Left colon (tissue), 2 donors: ENCODE data around the gene RAD51B. TPM values are rescaled to one million over a fixed set of nuclear protein-coding genes. Genes with fewer than 3 reads are reported as not detected.
A peak's percentile ranks its signal among the peaks of the same experiment; 100 is the strongest.

ENCODE experiments used
- ATAC-seq: fragments of 200-7000 bp; cut with Tn5 transposase; one replicate; pipeline ENCODE4 v1.9.1; 2020; ENCODE audit warnings: mild to moderate bottlenecking, moderate library complexity
- DNase-seq, 2 donors: peaks; one replicate each; pipeline ENCODE4 v3.0.0-alpha.2; 2020
- intact Hi-C, 2 donors: fragments of 100-400 bp; cut with DNase I in 1 of 2; cut with micrococcal nuclease in 1 of 2; formaldehyde crosslinking; loops; one replicate each; pipeline versions ENCODE4 v1.11.2 to v1.14.0; 2022; cut with DNase I, micrococcal nuclease
- total RNA-seq, 2 donors: library from RNA; stranded (reverse); fragmentation: NEBNext Ultra II Directional; extraction: Animal tissue kit (Norgen Biotek cat#: 25700); gene quantifications; one replicate each; pipeline ENCODE4 v1.2.1, GENCODE V29; 2021
- donor health status: DM: no; HTN: no; CAD: no.
- donor health status: DM: yes; HTN: yes; CAD: no.

RAD51B gene
- total RNA-seq, 2 donors from 2014 or later: 13.7 to 16.8 TPM

- intact Hi-C loops: no loop called here
- ATAC-seq (no peak), DNase-seq (no peak)
These were observed 419.0 kb downstream of the RAD51B start for GRCh38 chr14:68238551-68238950.

DNA sequence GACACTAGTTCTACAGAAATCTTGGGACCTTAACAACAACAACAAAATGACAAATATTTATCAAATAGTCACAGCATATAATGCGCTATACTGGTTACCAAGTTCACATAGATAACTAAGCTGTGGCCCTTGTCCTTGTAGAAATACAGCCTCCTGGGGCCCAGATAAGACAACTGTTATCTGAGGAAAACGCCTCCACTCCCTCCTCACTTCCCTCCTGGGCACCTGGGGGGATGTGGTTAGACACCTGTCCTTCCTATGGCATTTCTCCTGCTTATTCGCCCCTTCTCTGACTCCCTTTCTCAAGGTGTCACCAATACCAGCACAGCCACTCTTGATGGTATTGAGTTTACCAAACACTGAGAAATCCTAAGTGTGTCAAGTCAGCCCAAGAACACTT is 419.4 kb downstream of the RAD51B start:
- intact Hi-C loops: no loop called here
- DNase-seq (no peak), ATAC-seq (no peak)

DNA sequence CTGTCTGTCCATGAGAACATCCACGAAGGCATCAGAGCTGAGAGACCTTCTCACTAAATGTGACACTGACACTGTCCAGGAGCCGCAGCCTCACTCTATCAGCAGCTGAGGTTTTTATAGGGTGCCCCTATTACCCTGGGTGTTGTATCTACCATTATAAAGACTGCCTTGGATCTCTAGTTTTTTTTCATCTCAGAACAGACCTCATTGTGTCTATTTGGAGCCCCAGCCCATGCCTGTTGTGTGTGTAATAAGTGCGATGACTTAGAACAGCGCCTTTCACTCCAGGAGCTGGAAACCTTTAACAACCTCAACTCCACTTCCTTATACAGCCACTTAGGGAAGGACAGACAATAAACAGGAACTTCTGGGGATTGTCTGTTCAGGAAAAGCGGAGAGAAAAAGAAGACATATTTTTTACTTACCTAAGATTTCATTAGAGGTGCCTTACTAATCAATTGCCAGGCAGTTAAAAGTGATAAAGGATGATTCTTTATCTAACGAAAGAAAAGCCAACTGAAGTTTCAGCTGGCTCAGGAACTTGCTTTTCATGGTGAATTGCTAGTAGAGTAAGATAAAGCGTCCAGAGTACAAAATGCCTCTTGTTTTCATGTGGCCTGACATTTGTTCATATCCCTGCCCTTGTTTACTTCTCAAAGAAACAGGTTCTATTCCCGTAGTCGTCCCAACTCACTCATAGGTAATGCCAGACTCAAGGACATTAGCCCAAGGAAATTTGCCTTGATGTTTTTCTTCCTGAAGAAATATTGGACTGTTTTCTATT is 420.6 kb downstream of the RAD51B start:
- peak; percentile 77 for ATAC-seq
- DNase-seq: peak; percentile 36 to 53
- intact Hi-C loops: loop anchor here (10.0 kb wide), 2 partner anchors 305 to 575 kb away; no protein-coding TSS in a partner anchor

GRCh38 chr14:68241862-68242487 is 422.4 kb downstream of the RAD51B start:
- intact Hi-C loops: loop anchor here (10.0 kb wide), 2 partner anchors 303 to 573 kb away; no protein-coding TSS in a partner anchor
- no peak for DNase-seq
- ATAC-seq: no peak

- intact Hi-C loops: loop anchor here (10.0 kb wide), 2 partner anchors 301 to 571 kb away; no protein-coding TSS in a partner anchor
- ATAC-seq (peak; percentile 46), DNase-seq (no peak)
These were observed 424.0 kb downstream of the RAD51B start for GRCh38 chr14:68243450-68244010.

GRCh38 chr14:68244262-68244980 is 424.8 kb downstream of the RAD51B start:
- DNase-seq (no peak), ATAC-seq (peak; percentile 16)
- intact Hi-C loops: loop anchor here (10.0 kb wide), 2 partner anchors 300 to 570 kb away; no protein-coding TSS in a partner anchor

DNA sequence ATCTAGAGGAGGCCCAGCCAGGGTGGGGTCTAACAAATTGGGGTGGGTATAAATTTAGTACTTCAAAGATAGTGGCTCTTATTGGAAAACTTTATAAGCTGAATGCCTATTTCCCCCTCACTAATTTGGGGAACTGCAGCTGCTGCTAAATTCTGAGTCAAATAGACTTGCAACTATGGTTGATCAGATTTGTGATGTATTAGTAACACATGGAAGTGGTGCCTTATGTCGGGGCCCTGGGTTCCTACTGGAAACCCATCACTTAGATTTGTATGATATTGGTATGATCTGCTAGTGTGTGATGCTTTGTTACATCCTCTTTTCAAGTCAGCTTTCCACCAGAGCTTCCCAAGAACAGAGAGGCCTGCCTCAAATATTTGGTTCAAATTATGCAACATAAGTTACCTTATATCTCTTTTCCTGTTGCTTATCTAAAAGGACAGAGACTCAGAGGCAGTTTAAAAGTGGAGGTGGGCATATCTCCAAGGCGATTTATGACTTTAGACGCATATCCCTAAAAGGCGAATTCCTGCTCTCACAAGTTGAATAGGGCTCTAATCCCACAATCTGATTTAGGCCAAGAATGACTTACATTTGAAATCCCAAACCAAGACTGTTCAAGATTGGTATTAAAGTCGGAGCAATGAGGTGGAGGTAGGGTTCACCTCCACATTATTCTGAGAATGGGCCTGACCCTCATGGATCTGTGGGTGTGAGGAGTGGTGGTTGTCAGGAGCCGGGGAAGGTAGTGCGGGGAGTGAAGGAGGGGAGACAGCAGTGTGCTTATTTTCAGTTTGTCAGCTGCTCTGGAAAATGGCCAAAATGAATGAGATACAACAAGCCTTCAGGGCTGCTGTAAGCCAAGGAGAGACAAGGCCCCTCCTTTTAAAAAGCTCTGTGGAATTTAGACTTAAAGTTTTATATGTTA is 425.8 kb downstream of the RAD51B start:
- intact Hi-C loops: loop anchor here (10.0 kb wide), 2 partner anchors 299 to 569 kb away; no protein-coding TSS in a partner anchor
- DNase-seq (no peak), ATAC-seq (no peak)

GRCh38 chr14:68246074-68246785 is 426.7 kb downstream of the RAD51B start:
- ATAC-seq (peak; percentile 39), DNase-seq (no peak)
- intact Hi-C loops: loop anchor here (10.0 kb wide), 2 partner anchors 299 to 569 kb away; no protein-coding TSS in a partner anchor

GRCh38 chr14:68246786-68247105 is 427.2 kb downstream of the RAD51B start:
- intact Hi-C loops: loop anchor here (10.0 kb wide), 2 partner anchors 298 to 568 kb away; no protein-coding TSS in a partner anchor
- peak; percentile 23 for ATAC-seq
- no peak for DNase-seq

DNA sequence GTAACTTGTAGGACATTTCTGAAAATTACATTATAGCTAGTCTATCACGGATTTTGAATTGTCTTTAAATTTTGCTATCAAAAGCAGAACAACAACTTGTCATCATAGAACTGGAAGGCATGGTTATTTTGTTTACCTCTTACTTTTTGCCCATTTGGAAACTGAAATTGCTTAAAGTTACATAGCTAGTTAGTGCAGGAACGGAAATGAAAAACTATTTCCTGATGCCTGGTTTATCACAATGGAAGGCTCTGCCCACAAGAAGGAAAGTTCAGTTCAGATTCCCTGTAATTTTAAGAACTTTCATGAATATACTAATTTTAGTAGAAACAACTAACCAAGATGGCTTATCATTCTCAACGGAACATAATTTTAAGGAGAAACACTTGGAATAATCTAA is 427.7 kb downstream of the RAD51B start:
- ATAC-seq: peak; percentile 25
- intact Hi-C loops: loop anchor here (10.0 kb wide), 2 partner anchors 298 to 568 kb away; no protein-coding TSS in a partner anchor
- no peak for DNase-seq

GRCh38 chr14:68247676-68248268 is 428.2 kb downstream of the RAD51B start:
- DNase-seq (peak in 1 of 2 donors; percentile 51), ATAC-seq (peak; percentile 52)
- intact Hi-C loops: loop anchor here (2.0 to 10.0 kb wide), 3 partner anchors 297 to 567 kb away; no protein-coding TSS in a partner anchor

- ATAC-seq (peak; percentile 56), DNase-seq (no peak)
- intact Hi-C loops: loop anchor here (2.0 to 10.0 kb wide), 3 partner anchors 296 to 566 kb away; no protein-coding TSS in a partner anchor
These were observed 429.1 kb downstream of the RAD51B start for GRCh38 chr14:68248481-68249255.

DNA sequence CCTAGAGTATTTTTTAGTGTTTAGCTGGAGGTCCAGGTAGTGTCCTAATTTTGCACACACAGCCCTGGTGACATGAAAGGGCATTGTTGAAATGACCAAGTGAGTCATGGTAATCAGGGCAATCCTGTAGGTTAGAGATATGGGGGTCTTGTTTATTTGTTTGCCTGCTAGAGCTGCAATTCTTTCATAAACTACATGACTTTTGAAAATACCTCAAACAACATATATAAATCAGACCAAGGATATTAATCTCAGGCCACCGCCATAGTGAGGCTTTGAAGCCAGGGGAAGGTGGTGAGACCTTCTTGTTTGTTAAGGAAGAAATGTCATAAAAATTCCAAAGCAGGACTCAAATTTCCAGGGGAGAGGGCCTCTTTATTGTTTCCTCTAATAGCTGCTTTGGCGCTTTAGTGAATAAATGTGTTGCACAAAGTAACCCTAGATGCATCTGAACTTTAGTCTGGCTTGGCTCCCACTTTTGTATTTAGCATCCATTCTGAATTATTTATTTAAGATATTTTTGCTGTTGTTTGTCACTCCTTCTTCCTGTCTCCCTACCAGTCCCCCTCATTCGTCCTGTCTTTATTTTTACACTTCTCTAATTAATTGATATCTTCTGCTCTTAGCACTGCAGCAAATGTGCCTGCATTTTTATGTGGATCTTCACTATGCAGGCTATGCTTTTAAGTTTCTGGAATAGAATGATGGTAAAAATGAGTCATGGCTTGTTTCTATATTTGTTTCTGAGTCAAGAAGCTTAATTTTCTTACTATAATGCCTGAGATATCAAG is 430.3 kb downstream of the RAD51B start:
- DNase-seq: no peak
- intact Hi-C loops: loop anchor here (2.0 to 10.0 kb wide), 3 partner anchors 295 to 565 kb away; no protein-coding TSS in a partner anchor
- ATAC-seq: no peak

DNA sequence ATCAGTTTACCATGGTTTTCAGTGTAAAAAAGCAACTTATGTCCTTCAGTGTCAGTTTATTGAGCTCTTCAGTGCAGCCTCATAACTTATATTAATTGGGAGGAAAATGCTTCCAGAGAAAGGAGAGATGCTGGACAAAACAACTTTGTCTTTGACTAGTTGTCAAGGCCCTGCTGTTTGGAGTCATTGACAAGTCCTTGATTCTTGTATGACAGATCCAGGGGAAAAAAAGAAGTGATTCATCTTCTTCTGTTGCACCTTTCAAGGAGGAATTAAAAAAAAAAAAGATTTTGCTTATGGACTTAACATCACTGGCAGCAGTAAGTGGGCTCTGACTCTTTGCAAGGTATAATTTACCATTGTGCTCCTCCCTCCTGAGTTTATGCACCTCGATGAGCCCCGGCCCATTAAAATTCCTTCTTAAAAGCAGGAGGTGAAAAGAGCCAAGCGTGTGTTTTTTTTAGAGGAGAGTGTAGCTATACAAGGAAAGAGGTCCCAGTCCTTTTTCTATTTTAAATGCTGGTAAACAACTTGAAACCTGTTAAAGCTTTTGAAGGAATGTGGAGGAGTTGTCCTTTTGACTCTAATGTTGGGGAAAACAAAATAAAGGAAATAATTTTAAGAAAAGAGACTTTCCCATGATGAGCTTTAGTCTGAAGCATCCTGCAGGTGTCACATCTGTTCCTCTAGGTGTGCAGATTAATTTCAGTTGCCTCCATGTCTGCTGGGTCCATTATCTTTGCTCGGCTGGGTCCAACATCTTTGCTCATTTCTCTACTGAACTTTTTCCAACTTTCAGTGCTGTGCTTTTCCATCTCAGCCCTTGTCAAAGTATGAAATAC is 431.6 kb downstream of the RAD51B start:
- no peak for ATAC-seq
- DNase-seq: no peak
- intact Hi-C loops: no loop called here

- DNase-seq (no peak), ATAC-seq (no peak)
These were observed 432.2 kb downstream of the RAD51B start for GRCh38 chr14:68251769-68252100.

More at GRCh38 chr14:68251769-68252100, 432.2 kb downstream of the RAD51B start:
- intact Hi-C loops: no loop called here
